ENCODE results near the gene GGT6.
"Not testable (repeated sequence)": the region's sequence is repeated elsewhere in the genome, so short reads cannot be mapped to it uniquely, and the experiment has no call there.

Gene GGT6

GRCh38 chr17:4592240-4593005 lies 32.0 kb upstream of the GGT6 start:
- no peak overlapping the region for H3K27ac ChIP-seq (replicated peaks)
- no peaks in the 10 kb centered on the region for H3K27me3 ChIP-seq (ENCODE audit: insufficient read depth, poor library complexity, severe bottlenecking)
- no peak overlapping the region for H3K4me3 ChIP-seq (replicated peaks; ENCODE audit: insufficient read depth, low read length)
- no peak for DNase-seq (ENCODE audit: low read depth in 1 of 2, low spot score in 1 of 2)
- no peak for TF ChIP-seq POLR2AphosphoS5 (IDR thresholded peaks at IDR 0.05; ENCODE audit: low read depth)
- no peak for TF ChIP-seq SPI1 (IDR thresholded peaks at IDR 0.05; ENCODE audit: borderline replicate concordance, low read depth)
- TF ChIP-seq, protein P1, sequence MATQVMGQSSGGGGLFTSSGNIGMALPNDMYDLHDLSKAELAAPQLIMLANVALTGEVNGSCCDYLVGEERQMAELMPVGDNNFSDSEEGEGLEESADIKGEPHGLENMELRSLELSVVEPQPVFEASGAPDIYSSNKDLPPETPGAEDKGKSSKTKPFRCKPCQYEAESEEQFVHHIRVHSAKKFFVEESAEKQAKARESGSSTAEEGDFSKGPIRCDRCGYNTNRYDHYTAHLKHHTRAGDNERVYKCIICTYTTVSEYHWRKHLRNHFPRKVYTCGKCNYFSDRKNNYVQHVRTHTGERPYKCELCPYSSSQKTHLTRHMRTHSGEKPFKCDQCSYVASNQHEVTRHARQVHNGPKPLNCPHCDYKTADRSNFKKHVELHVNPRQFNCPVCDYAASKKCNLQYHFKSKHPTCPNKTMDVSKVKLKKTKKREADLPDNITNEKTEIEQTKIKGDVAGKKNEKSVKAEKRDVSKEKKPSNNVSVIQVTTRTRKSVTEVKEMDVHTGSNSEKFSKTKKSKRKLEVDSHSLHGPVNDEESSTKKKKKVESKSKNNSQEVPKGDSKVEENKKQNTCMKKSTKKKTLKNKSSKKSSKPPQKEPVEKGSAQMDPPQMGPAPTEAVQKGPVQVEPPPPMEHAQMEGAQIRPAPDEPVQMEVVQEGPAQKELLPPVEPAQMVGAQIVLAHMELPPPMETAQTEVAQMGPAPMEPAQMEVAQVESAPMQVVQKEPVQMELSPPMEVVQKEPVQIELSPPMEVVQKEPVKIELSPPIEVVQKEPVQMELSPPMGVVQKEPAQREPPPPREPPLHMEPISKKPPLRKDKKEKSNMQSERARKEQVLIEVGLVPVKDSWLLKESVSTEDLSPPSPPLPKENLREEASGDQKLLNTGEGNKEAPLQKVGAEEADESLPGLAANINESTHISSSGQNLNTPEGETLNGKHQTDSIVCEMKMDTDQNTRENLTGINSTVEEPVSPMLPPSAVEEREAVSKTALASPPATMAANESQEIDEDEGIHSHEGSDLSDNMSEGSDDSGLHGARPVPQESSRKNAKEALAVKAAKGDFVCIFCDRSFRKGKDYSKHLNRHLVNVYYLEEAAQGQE (IDR thresholded peaks at IDR 0.05; ENCODE audit: insufficient replicate concordance, low read depth) = no peak
- TF ChIP-seq CTCF (IDR thresholded peaks at IDR 0.05; ENCODE audit: insufficient read depth, low read length) = no peak
- no peak for TF ChIP-seq GABPA (IDR thresholded peaks at IDR 0.05; ENCODE audit: low read depth)

GRCh38 chr17:4591529-4591928 lies 31.2 kb upstream of the GGT6 start:
- Histone ChIP-seq H3K4me3 (replicated peaks; ENCODE audit: insufficient read depth, low read length) (no peak overlapping the region), H3K27ac (replicated peaks) (no peak overlapping the region), H3K27me3 (ENCODE audit: insufficient read depth, poor library complexity, severe bottlenecking) (no peaks in the 10 kb centered on the region)
- no peak for DNase-seq (ENCODE audit: low read depth in 1 of 2, low spot score in 1 of 2)
- no peak for TF ChIP-seq GABPA (IDR thresholded peaks at IDR 0.05; ENCODE audit: low read depth)
- TF ChIP-seq CTCF (IDR thresholded peaks at IDR 0.05; ENCODE audit: insufficient read depth, low read length) = no peak
- TF ChIP-seq, protein P1 (IDR thresholded peaks at IDR 0.05; ENCODE audit: insufficient replicate concordance, low read depth) = no peak
- TF ChIP-seq POLR2AphosphoS5 (IDR thresholded peaks at IDR 0.05; ENCODE audit: low read depth) = no peak
- no peak for TF ChIP-seq SPI1 (IDR thresholded peaks at IDR 0.05; ENCODE audit: borderline replicate concordance, low read depth)

DNA sequence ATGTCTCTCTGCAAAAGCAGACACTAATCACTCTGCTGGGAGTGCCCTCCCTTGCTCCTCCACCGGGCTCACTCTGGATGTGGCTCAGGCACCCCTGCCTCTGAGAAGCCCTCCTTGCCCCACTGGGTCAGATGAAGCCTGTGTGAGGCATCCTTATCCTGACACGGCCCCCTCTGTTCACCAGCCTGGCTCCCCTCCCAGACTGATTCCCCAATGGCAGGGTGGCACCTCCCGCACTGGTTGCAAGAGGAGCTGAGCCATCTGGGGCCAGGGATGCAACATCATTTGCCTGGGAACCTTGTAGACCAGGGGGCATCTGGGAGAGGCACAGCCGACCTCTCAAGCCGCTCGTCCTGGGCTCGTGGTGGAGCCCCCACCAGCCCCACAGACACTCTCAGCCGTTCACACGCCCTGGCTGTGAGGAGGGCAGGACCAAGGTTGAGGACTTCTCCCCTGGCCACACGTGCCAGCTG lies 30.6 kb upstream of the GGT6 start:
- no peak for DNase-seq (ENCODE audit: low read depth in 1 of 2, low spot score in 1 of 2)
- TF ChIP-seq, protein P1 (IDR thresholded peaks at IDR 0.05; ENCODE audit: insufficient replicate concordance, low read depth) = no peak
- TF ChIP-seq SPI1 (IDR thresholded peaks at IDR 0.05; ENCODE audit: borderline replicate concordance, low read depth) = no peak
- TF ChIP-seq POLR2AphosphoS5 (IDR thresholded peaks at IDR 0.05; ENCODE audit: low read depth) = no peak
- TF ChIP-seq GABPA (IDR thresholded peaks at IDR 0.05; ENCODE audit: low read depth) = no peak
- TF ChIP-seq CTCF (IDR thresholded peaks at IDR 0.05; ENCODE audit: insufficient read depth, low read length) = no peak
- H3K4me3 ChIP-seq (replicated peaks; ENCODE audit: insufficient read depth, low read length) = no peak overlapping the region
- H3K27ac ChIP-seq (replicated peaks) = no peak overlapping the region
- no peaks in the 10 kb centered on the region for H3K27me3 ChIP-seq (ENCODE audit: insufficient read depth, poor library complexity, severe bottlenecking)

- H3K27ac ChIP-seq (replicated peaks); H3K4me3 ChIP-seq (replicated peaks; ENCODE audit: insufficient read depth, low read length); H3K27me3 ChIP-seq (ENCODE audit: insufficient read depth, poor library complexity, severe bottlenecking); DNase-seq (ENCODE audit: low read depth in 1 of 2, low spot score in 1 of 2): not testable (repeated sequence)
These were observed 29.7 kb upstream of the GGT6 start for GRCh38 chr17:4590042-4590441.

Data from HL-60 (cell line).